Left ventricle myocardium inferior (tissue), 1 donor: Measurements from ENCODE around the gene RAI1. TPM values are rescaled to one million over a fixed set of nuclear protein-coding genes. Genes with fewer than 3 reads are reported as not detected.
A peak's percentile ranks its signal among the peaks of the same experiment; 100 is the strongest.

Experiments used
- DNase-seq: peaks from one replicate; pipeline ENCODE4 v3.0.0-alpha.2; 2020
- H3K27ac ChIP-seq: fragments of 200-600 bp; replicated peaks from 2 replicates; pipeline ENCODE4 v1.8.0; 2021
- H3K27me3 ChIP-seq: fragments of 200-600 bp; 2 replicates; pipeline ENCODE4 v1.8.0; 2021; ENCODE audit warnings: low read depth
- H3K36me3 ChIP-seq: fragments of 200-600 bp; 2 replicates; pipeline ENCODE4 v1.8.0; 2021
- H3K4me1 ChIP-seq: fragments of 200-600 bp; 2 replicates; pipeline ENCODE4 v1.8.0; 2021
- H3K4me3 ChIP-seq: fragments of 200-600 bp; 2 replicates; pipeline ENCODE4 v1.8.0; 2021; ENCODE audit warnings: mild to moderate bottlenecking, moderate library complexity
- H3K9me3 ChIP-seq: fragments of 200-600 bp; replicated peaks from 2 replicates; pipeline ENCODE4 v1.8.0; 2021
- CTCF ChIP-seq: fragments of 200-600 bp; IDR thresholded peaks from 2 replicates; pipeline ENCODE4 v1.8.0; 2021; ENCODE audit warnings: antibody characterized with exemption, mild to moderate bottlenecking, borderline replicate concordance
- intact Hi-C: fragments of 100-400 bp; cut with micrococcal nuclease; formaldehyde crosslinking; loops from one replicate; pipeline ENCODE4 v1.11.0; 2022
- total RNA-seq: library from RNA; stranded (reverse); fragmentation: NEBNext Ultra II Directional; extraction: Animal tissue kit (Norgen Biotek cat#: 25700); gene quantifications from one replicate; pipeline ENCODE4 v1.2.1, GENCODE V29; 2021
- donor health status: DM: no; HTN: yes; CAD: no; lungs with severe emphysema.

The RAI1 gene
- total RNA-seq, 1 donor from 2014 or later: 22.5 TPM

- intact Hi-C loops: loop anchor here (10.0 kb wide), 1 partner anchor 93 kb away; no protein-coding TSS in a partner anchor
- Histone ChIP-seq H3K27me3 (no peaks in the 10 kb centered on the region), H3K4me1 (peaks cover 87% of the 10 kb centered on the region), H3K36me3 (no peaks in the 10 kb centered on the region), H3K9me3 (no peaks in the 10 kb centered on the region), H3K4me3 (no peak overlapping the region), H3K27ac (no peak overlapping the region)
- no peak for DNase-seq
- TF ChIP-seq CTCF: no peak
Measured at GRCh38 chr17:17787568-17787967, 106.3 kb downstream of the RAI1 start.

GRCh38 chr17:17788967-17789366 lies 107.7 kb downstream of the RAI1 start:
- TF ChIP-seq CTCF: no peak
- no peaks in the 10 kb centered on the region for H3K27me3 ChIP-seq
- peaks cover 11% of the 10 kb centered on the region for H3K36me3 ChIP-seq
- no peak for DNase-seq
- peaks cover 87% of the 10 kb centered on the region for H3K4me1 ChIP-seq
- no peak overlapping the region for H3K4me3 ChIP-seq
- H3K9me3 ChIP-seq: no peaks in the 10 kb centered on the region
- no peak overlapping the region for H3K27ac ChIP-seq
- intact Hi-C loops: loop anchor here (10.0 kb wide), 1 partner anchor 94 kb away; no protein-coding TSS in a partner anchor

- peaks cover 87% of the 10 kb centered on the region for H3K4me1 ChIP-seq
- intact Hi-C loops: loop anchor here (10.0 kb wide), 1 partner anchor 95 kb away; no protein-coding TSS in a partner anchor
- peak overlapping the region; percentile 84 for H3K27ac ChIP-seq
- TF ChIP-seq CTCF: no peak
- no peak for DNase-seq
- H3K36me3 ChIP-seq: peaks cover 15% of the 10 kb centered on the region
- H3K27me3 ChIP-seq: no peaks in the 10 kb centered on the region
- H3K4me3 ChIP-seq: no peak overlapping the region
- H3K9me3 ChIP-seq: no peaks in the 10 kb centered on the region
Measured at GRCh38 chr17:17789410-17789809, 108.2 kb downstream of the RAI1 start.

- peaks cover 85% of the 10 kb centered on the region for H3K4me1 ChIP-seq
- intact Hi-C loops: loop anchor here (10.0 kb wide), 1 partner anchor 95 kb away; no protein-coding TSS in a partner anchor
Measured at GRCh38 chr17:17789828-17790636, 108.8 kb downstream of the RAI1 start.

More at GRCh38 chr17:17789828-17790636, 108.8 kb downstream of the RAI1 start:
- no peaks in the 10 kb centered on the region for H3K27me3 ChIP-seq
- no peak overlapping the region for H3K4me3 ChIP-seq
- DNase-seq: no peak
- peak overlapping the region; percentile 84 for H3K27ac ChIP-seq
- no peak for TF ChIP-seq CTCF
- no peaks in the 10 kb centered on the region for H3K9me3 ChIP-seq
- H3K36me3 ChIP-seq: peaks cover 21% of the 10 kb centered on the region
